ENCODE results near the gene PROK1. TPM values are rescaled to one million over a fixed set of nuclear protein-coding genes. Genes with fewer than 3 reads are reported as not detected.

PROK1 gene
- total and polyA plus RNA-seq, 10 of the 15 experiments (the other 5 are each of a cell fraction or from before 2014, with no cell fraction given), result not detected

DNA sequence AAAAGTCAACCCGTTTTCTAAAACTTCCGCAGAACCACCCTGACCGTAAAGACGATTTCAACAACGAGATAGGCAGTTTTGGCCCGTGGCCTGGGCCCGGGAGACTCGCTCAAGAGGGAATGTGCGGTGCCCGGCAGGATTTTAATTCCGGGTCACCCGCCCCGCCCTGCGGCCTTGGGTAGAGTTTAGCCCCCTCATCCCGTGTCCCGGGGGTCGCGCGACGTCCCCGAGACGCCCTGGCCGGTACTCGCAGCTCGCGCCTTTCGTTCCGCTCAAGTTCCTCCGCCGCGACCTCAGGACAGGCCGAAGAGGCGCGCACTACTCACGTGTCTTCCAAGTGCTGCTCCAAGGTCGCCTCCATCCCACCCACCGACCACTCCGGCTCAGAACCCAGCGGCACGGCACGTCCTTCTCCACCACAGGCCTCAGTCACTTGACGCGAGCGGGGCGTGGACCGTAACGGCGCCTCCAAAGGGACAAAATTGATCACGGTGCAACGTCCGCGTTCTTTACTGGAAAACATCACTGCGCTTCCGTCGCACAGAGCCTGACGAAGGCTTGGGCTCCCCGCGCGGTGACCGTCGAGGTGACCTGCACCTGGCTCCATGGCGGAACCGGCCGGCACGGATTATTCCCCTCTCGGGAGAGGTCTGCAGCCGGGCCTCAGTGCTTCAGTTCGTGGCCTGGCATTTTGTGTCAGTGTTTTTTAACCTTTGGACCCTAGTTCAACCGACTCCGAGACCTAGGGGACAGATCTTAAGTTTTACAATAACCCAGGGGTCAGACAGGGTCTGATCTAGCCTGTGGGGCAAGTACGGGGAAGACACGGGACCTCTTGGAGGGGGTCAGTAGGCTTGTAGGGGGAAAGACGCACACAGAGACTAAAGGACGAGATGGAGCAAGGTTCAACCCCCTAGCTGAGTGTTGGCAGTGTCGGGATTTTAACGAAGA is 43.4 kb upstream of the PROK1 start, which contains the start of gene LAMTOR5 (continued):
- TF ChIP-seq, protein P1, sequence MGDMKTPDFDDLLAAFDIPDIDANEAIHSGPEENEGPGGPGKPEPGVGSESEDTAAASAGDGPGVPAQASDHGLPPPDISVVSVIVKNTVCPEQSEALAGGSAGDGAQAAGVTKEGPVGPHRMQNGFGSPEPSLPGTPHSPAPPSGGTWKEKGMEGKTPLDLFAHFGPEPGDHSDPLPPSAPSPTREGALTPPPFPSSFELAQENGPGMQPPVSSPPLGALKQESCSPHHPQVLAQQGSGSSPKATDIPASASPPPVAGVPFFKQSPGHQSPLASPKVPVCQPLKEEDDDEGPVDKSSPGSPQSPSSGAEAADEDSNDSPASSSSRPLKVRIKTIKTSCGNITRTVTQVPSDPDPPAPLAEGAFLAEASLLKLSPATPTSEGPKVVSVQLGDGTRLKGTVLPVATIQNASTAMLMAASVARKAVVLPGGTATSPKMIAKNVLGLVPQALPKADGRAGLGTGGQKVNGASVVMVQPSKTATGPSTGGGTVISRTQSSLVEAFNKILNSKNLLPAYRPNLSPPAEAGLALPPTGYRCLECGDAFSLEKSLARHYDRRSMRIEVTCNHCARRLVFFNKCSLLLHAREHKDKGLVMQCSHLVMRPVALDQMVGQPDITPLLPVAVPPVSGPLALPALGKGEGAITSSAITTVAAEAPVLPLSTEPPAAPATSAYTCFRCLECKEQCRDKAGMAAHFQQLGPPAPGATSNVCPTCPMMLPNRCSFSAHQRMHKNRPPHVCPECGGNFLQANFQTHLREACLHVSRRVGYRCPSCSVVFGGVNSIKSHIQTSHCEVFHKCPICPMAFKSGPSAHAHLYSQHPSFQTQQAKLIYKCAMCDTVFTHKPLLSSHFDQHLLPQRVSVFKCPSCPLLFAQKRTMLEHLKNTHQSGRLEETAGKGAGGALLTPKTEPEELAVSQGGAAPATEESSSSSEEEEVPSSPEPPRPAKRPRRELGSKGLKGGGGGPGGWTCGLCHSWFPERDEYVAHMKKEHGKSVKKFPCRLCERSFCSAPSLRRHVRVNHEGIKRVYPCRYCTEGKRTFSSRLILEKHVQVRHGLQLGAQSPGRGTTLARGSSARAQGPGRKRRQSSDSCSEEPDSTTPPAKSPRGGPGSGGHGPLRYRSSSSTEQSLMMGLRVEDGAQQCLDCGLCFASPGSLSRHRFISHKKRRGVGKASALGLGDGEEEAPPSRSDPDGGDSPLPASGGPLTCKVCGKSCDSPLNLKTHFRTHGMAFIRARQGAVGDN (IDR thresholded peaks at IDR 0.05), result peak; percentile 82
- TF ChIP-seq KLF5 (IDR thresholded peaks at IDR 0.05; ENCODE audit: partially characterized antibody), result peak; percentile 50
- TF ChIP-seq SIN3A (IDR thresholded peaks at IDR 0.05; ENCODE audit: low read depth, low read length), result peak; percentile 72; the same call in 1 of the 2 replicates
- no peak for TF ChIP-seq HDAC2 (IDR thresholded peaks at IDR 0.05)
- TF ChIP-seq TCF12 (IDR thresholded peaks at IDR 0.05; ENCODE audit: low read depth, low read length), result peak; percentile 63; the same call in 1 of the 2 replicates
- TF ChIP-seq RB1 (IDR thresholded peaks at IDR 0.05; ENCODE audit: borderline replicate concordance), result peak; percentile 61; the same call in 1 of the 2 replicates
- TF ChIP-seq WRNIP1 (IDR thresholded peaks at IDR 0.05; ENCODE audit: borderline replicate concordance, low read depth, low read length), result 0 out of 2 replicates have a peak, but pooled peaks have one; percentile 23
- TF ChIP-seq, protein P2, sequence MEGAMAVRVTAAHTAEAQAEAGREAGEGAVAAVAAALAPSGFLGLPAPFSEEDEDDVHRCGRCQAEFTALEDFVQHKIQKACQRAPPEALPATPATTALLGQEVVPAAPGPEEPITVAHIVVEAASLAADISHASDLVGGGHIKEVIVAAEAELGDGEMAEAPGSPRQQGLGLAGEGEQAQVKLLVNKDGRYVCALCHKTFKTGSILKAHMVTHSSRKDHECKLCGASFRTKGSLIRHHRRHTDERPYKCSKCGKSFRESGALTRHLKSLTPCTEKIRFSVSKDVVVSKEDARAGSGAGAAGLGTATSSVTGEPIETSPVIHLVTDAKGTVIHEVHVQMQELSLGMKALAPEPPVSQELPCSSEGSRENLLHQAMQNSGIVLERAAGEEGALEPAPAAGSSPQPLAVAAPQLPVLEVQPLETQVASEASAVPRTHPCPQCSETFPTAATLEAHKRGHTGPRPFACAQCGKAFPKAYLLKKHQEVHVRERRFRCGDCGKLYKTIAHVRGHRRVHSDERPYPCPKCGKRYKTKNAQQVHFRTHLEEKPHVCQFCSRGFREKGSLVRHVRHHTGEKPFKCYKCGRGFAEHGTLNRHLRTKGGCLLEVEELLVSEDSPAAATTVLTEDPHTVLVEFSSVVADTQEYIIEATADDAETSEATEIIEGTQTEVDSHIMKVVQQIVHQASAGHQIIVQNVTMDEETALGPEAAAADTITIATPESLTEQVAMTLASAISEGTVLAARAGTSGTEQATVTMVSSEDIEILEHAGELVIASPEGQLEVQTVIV (IDR thresholded peaks at IDR 0.05; ENCODE audit: borderline replicate concordance, partially characterized antibody), result peak; percentile 53
- TF ChIP-seq, protein P3, sequence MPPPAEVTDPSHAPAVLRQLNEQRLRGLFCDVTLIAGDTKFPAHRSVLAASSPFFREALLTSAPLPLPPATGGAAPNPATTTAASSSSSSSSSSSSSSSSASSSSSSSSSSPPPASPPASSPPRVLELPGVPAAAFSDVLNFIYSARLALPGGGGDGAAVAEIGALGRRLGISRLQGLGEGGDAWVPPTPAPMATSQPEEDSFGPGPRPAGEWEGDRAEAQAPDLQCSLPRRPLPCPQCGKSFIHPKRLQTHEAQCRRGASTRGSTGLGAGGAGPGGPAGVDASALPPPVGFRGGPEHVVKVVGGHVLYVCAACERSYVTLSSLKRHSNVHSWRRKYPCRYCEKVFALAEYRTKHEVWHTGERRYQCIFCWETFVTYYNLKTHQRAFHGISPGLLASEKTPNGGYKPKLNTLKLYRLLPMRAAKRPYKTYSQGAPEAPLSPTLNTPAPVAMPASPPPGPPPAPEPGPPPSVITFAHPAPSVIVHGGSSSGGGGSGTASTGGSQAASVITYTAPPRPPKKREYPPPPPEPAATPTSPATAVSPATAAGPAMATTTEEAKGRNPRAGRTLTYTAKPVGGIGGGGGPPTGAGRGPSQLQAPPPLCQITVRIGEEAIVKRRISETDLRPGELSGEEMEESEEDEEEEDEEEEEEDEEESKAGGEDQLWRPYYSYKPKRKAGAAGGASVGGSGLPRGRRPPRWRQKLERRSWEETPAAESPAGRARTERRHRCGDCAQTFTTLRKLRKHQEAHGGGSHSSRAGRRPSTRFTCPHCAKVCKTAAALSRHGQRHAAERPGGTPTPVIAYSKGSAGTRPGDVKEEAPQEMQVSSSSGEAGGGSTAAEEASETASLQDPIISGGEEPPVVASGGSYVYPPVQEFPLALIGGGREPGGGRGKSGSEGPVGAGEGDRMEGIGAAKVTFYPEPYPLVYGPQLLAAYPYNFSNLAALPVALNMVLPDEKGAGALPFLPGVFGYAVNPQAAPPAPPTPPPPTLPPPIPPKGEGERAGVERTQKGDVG (CRISPR knock-in tag; IDR thresholded peaks at IDR 0.05), result no peak
- peak; percentile 55; the same call in 1 of the 2 replicates for TF ChIP-seq IRF4 (IDR thresholded peaks at IDR 0.05; ENCODE audit: low read depth, low read length)
- TF ChIP-seq CEBPB (IDR thresholded peaks at IDR 0.05; ENCODE audit: borderline replicate concordance in 1 of 2, low read depth in 2 of 2, low read length in 2 of 2), result no peak
- TF ChIP-seq NR2C1 (IDR thresholded peaks at IDR 0.05), result peak; percentile 84
- TF ChIP-seq, protein P4, sequence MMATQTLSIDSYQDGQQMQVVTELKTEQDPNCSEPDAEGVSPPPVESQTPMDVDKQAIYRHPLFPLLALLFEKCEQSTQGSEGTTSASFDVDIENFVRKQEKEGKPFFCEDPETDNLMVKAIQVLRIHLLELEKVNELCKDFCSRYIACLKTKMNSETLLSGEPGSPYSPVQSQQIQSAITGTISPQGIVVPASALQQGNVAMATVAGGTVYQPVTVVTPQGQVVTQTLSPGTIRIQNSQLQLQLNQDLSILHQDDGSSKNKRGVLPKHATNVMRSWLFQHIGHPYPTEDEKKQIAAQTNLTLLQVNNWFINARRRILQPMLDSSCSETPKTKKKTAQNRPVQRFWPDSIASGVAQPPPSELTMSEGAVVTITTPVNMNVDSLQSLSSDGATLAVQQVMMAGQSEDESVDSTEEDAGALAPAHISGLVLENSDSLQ (IDR thresholded peaks at IDR 0.05), result peak; percentile 77
- TF ChIP-seq SMAD5 (IDR thresholded peaks at IDR 0.05; ENCODE audit: low read depth), result peak; percentile 89
- TF ChIP-seq SREBF1 (IDR thresholded peaks at IDR 0.05; ENCODE audit: low read length), result no peak
